Skeletal muscle satellite cell (primary cell): Measurements from ENCODE around the gene GNAT1.

ENCODE experiments used
- H3K27me3 ChIP-seq: 2 replicates; pipeline ENCODE4 v1.7.0; 2013; ENCODE audit warnings: low read length; ENCODE audit not compliant: control insufficient read depth, insufficient read depth
- H3K36me3 ChIP-seq: 2 replicates; pipeline ENCODE4 v1.7.0; 2013; ENCODE audit warnings: mild to moderate bottlenecking, control low read depth, low read length; ENCODE audit not compliant: insufficient read depth
- H3K4me1 ChIP-seq: 2 replicates; pipeline ENCODE4 v1.7.0; 2013; ENCODE audit warnings: low read length; ENCODE audit not compliant: control insufficient read depth, insufficient read depth
- H3K4me2 ChIP-seq: 2 replicates; pipeline ENCODE4 v1.7.0; 2013; ENCODE audit warnings: mild to moderate bottlenecking, low read length
- H3K4me3 ChIP-seq: 2 replicates; pipeline ENCODE4 v1.7.0; 2013; ENCODE audit warnings: low read length
- H3K9ac ChIP-seq: 2 replicates; pipeline ENCODE4 v1.7.0; 2013; ENCODE audit warnings: mild to moderate bottlenecking, low read depth, low read length, moderate library complexity
- H3K9me3 ChIP-seq: replicated peaks from 2 replicates; pipeline ENCODE4 v1.7.0; 2013; ENCODE audit warnings: mild to moderate bottlenecking, control low read depth, low read length

The GNAT1 gene

DNA sequence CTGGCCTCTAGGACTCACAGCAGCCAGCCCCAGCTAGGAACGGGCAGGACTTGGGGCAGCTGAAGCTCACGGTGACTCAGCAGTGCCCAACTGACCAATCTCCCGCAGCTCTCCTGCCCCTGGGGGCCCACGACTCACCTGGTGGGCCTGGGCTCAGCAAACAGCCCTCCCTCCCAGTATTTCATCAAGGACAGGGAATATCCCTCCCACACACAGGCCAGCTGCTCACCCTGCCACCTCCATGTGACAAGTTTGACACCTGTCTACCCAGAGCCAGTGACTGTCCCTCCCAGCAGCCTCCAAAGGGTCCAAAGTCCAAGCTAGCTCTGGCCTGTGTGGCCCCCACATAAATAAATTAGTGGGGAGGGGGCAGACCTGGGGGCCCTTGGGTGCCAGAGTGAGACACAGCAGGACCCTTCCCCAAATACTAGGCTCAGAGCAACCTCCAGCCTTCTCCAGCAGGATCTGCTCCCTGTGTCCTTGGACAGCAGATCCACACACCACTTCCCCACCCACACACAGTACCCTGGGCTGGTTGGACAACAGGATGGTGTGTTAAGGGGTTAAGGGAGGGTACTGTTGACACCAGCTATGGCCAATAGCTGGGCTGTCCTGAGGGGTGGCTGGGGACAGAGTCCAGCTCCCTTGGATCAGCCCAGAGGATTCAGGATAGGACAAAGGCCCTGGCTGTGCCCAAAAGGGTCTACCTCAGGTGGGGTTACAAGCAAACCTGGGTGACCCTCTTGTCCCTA is 4.3 kb downstream of the GNAT1 start:
- Histone ChIP-seq H3K4me2 (no peak overlapping the region), H3K4me3 (no peak overlapping the region), H3K9ac (no peak overlapping the region), H3K9me3 (no peaks in the 10 kb centered on the region), H3K27me3 (peaks cover 41% of the 10 kb centered on the region), H3K36me3 (no peaks in the 10 kb centered on the region), H3K4me1 (peaks cover 9% of the 10 kb centered on the region)

DNA sequence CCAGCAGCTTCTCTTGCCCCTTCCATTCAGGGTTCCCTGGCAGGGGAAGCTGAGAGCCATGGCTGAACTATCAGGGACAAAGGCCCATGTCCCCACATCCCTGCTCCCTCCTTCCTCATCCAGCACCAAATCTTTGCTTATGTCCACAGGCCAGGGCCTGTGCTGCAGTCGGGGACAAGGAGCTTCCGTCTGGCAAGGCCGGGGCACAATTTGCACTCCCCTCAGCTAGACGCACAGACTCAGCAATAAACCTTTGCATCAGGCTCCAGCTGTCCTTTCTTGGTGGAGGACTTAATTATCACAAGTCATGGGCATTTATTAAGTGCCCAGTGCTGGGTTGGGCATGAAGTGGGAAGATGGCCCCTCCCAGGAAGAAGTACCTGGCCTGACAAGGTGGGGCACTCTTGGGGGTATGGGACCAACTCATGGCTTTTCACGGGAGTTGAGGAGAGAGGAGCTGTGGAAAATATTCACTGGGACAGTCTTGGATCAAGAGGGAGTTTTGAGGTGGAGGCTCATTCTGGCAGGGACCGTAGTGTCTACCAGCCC is 4.9 kb downstream of the GNAT1 start:
- Histone ChIP-seq H3K9me3 (no peaks in the 10 kb centered on the region), H3K4me2 (no peak overlapping the region), H3K4me3 (no peak overlapping the region), H3K27me3 (peaks cover 47% of the 10 kb centered on the region), H3K36me3 (no peaks in the 10 kb centered on the region), H3K4me1 (peaks cover 9% of the 10 kb centered on the region), H3K9ac (no peak overlapping the region)

DNA sequence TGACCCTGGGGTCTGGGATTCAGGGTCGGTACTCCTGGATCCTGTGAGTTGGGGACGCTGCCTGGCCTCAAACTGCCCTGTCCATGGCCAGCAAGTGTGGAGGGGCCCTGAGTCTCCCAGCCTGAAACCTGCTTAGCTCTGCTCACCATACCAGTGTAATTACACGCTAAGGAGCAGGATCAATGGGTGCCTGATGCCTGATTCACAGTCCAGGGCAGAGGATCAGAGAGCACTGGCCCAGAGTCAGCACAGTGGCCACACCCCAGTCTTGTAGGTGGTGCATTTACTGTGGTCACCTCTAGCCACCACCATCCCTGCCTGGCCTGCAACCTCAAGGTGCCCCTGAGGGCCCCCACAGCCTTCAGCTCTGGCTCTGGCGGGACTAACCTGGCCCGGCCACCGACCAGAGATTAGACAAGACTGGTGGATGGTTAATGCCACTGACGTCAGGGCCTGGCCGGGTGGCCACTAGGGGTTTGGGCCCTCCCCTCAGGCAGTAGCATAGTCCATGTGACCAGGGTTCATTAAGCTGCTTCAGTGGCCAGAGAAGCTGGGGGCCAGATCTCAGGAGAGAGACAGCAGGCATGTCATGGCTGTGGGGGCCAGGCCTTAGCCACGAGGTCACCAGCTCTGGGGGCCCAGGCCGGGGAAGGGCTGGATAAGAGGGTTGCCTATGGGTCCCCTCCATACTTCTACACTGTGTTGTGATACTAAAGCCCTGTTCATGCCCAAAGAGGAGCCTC is 10.3 kb downstream of the GNAT1 start:
- H3K27me3 ChIP-seq = peaks cover 68% of the 10 kb centered on the region
- H3K4me1 ChIP-seq = peaks cover 8% of the 10 kb centered on the region

DNA sequence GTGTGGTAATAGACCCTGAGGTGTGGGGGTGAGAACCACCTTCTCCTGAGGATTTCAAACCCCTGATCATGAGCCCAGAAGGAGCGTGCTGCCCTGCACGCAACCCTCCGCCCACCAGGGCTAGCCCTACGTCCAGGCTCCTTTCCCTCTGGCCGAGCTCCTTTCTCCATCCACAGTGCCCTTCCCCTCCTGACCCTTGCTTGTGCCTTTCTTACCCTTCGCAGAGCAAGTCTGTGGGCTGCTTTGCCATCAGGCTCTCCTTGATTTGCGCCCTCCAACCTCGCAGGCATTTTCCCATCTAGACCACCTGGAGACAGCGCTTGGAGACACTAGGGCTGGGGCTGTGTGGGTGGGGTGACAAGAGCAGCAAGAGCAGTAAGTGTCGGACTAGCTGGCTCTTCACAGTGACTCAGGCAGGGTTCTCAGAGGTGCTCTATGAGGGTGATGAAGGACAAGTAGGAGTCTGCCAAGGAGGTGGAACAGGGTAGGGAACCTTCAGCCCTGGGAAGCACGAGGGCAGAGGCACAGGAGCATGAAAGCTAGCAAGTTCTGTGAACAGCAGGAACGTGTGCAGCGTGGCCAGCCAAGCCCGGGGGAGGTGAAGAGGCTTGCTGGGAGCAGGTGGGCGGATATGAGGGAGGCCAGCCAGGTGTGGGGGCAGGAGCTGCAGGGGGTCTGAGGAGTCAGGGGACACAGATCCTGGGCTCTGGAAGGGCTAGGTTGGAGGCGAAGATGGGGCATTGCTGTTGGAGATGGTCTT is 11.1 kb downstream of the GNAT1 start:
- H3K4me2 ChIP-seq = no peak overlapping the region
- peaks cover 64% of the 10 kb centered on the region for H3K27me3 ChIP-seq
- H3K9ac ChIP-seq = no peak overlapping the region
- no peak overlapping the region for H3K4me3 ChIP-seq
- H3K9me3 ChIP-seq = no peaks in the 10 kb centered on the region
- no peaks in the 10 kb centered on the region for H3K36me3 ChIP-seq
- H3K4me1 ChIP-seq = peaks cover 8% of the 10 kb centered on the region

More for the DNA sequence above, 10.3 kb downstream of the GNAT1 start:
- no peak overlapping the region for H3K9ac ChIP-seq
- H3K9me3 ChIP-seq = no peaks in the 10 kb centered on the region
- H3K4me2 ChIP-seq = no peak overlapping the region
- H3K4me3 ChIP-seq = no peak overlapping the region
- H3K36me3 ChIP-seq = no peaks in the 10 kb centered on the region

DNA sequence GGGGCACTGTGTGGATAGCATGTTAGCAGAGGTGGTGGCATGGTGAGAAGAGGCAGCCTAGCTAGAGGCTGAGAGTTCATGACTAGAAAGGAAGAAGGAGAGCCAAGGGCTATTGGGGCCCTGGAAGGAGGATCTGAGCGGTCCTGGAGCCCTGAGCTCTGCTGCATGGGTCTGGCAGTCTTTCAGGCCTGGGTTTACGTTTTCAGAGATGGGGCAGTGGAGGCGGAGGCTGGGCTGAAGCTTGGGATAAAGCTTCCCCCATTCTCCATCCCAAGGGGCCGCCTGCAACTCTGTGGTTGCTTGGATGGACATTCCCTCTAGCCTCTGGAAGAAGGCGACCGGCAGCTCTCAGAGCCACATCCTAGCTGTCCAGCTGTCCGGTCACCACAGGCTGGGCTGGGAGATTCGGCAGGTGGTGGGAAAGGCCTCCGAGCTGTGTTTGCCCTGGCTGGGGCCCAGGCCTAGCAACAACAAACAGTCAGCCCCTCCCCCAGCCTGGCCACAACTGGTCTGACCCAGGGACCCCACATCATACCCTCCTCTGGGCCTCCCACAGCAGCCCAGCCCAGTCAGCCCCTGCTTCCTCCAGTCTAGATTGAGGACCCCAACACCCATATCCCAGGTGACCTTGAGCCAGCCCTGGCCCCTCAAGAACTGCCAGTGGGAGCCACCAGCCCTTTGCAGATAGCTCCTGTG is 11.9 kb downstream of the GNAT1 start:
- Histone ChIP-seq H3K4me1 (peaks cover 8% of the 10 kb centered on the region), H3K36me3 (no peaks in the 10 kb centered on the region), H3K27me3 (peaks cover 64% of the 10 kb centered on the region), H3K9me3 (no peaks in the 10 kb centered on the region), H3K9ac (no peak overlapping the region), H3K4me2 (no peak overlapping the region), H3K4me3 (no peak overlapping the region)

DNA sequence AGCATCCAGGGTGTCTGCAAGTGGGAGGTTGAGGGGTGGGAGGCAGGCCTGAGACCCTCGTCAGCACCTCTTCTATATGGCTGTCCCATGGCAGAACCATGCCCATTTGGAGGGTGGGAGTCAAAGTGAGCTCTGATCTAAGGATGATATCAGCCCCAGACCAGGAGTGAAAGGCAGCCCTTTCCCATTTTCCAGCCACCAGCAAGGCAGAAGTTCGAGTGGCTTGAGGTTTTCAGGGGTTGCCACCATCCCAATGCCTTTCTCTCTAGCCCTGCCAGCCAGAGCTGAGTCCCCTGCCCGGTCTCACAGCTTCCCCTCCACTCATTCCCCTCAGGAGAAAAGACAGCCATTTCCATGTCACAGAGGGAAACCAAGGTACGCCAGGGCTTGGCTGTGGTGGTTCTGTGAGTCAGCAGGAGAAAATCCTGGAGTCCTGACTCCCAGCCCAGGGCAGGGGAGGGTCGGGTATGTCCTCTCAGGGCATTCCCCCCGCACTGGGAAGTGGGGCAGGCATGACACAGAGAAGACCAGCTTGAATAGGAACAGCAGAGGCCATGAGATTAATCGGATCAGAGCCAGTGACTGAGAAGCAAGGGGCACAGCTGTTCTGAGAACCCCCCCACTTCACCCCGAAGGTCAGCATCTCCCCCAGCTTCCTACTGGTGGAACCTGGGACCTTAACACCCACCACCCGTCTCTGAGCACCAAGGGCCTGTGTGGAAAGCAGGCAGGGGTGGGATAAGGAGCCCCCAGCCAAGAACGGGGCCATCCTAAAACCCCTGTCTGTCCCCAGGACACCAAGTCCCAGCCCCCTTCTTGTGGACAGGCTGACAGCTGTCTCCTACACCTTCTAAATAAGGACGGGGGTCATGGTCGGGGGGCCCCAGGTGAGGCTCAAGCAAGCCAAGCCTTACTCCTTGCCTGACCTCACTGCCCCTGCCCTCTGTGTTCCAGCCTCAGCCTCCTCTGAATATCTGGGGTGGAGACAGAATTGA is 12.7 kb downstream of the GNAT1 start:
- H3K9ac ChIP-seq = no peak overlapping the region
- H3K4me2 ChIP-seq = no peak overlapping the region
- no peaks in the 10 kb centered on the region for H3K9me3 ChIP-seq
- peaks cover 8% of the 10 kb centered on the region for H3K4me1 ChIP-seq
- H3K27me3 ChIP-seq = peaks cover 69% of the 10 kb centered on the region
- no peaks in the 10 kb centered on the region for H3K36me3 ChIP-seq
- H3K4me3 ChIP-seq = no peak overlapping the region

DNA sequence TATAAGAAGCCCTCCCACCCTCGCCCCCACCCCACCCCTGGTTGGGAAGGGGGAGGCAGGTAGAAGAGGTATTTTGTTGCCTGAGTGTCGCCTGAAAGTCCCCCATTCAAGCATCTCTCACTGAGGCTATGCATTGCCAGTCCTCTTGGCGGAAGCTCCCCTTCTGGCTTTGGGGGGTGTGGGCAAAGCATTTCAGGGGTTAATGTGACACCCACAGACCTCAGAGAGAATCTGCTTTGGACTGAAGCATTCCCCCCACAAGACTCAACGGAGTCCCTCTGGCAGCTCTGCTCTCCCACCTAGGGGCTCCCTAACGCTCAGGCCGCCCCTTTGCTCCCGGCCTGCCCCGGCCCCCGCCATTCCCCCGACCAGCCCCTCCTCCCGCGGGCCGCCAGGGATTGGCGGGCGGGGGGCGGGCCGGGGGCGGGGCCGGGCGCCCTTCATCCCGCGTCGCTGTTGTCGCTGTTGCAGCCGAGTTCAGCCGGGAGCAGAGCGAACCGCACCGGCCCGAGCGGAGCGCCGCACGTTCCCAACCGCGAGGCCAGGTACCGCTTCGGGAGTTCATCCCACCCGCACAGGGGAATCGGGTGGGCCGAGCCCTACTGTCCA is 13.5 kb downstream of the GNAT1 start, which contains the start of gene SLC38A3:
SLC38A3 (plus strand) TSS at position 468 of the 609 bp plus-strand sequence. CDS start 8,929 bp downstream, outside the sequence.
- H3K4me1 ChIP-seq = peaks cover 8% of the 10 kb centered on the region
- H3K4me3 ChIP-seq = peak within 1 kb of the TSS; percentile 34
- no peak within 1 kb of the TSS for H3K9ac ChIP-seq
- peaks cover 69% of the 10 kb centered on the region for H3K27me3 ChIP-seq
- no peaks in the 10 kb centered on the region for H3K9me3 ChIP-seq
- H3K4me2 ChIP-seq = peak within 1 kb of the TSS; percentile 71
- H3K36me3 ChIP-seq = no peaks in the 10 kb centered on the region

DNA sequence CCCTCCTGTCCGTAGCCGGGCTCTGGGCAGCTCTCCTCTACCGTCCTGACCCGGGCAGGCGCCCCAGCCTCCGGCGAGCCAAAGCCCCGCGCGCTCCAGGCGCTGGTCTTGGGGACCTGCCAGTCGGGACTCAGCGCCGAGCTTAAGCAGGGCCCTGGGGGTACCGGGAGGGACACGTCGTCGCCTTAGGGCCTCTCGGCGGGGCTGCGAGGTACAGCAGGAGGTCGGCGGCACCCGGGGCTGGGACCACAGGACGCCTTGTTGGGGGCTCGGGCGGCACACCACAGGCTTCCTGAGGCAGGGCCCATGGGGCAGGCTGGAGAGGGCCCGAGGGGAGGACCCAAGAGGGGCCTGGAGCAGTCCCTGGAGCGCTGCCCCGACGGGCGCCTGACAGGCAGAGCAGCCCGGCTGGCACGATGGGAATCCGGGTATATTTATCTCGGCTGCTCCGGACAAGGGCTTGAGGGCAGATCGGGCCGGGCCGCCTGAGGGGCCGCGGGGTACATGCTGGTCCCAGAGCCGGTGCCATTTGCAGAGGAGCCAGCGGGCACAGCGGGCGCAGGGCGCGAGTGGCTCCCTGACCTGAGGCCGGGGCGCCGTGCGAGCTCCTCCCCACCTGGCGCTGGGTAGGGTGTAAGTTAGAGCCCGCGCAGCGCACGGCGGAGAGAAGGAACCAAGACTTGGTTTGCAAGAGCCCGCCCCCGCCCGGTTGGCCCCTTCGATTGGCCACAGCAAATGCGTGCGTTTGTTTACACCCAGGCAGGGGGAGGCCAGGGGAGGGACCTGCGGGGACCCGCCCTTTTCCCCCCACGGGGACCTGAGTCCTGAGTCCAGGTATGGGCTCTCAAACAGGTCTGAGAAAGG is 14.2 kb downstream of the GNAT1 start:
- Histone ChIP-seq H3K9me3 (no peaks in the 10 kb centered on the region), H3K4me3 (peak overlapping the region; percentile 34), H3K27me3 (peaks cover 68% of the 10 kb centered on the region), H3K4me2 (peak overlapping the region; percentile 71), H3K36me3 (no peaks in the 10 kb centered on the region), H3K9ac (no peak overlapping the region), H3K4me1 (peaks cover 8% of the 10 kb centered on the region)

DNA sequence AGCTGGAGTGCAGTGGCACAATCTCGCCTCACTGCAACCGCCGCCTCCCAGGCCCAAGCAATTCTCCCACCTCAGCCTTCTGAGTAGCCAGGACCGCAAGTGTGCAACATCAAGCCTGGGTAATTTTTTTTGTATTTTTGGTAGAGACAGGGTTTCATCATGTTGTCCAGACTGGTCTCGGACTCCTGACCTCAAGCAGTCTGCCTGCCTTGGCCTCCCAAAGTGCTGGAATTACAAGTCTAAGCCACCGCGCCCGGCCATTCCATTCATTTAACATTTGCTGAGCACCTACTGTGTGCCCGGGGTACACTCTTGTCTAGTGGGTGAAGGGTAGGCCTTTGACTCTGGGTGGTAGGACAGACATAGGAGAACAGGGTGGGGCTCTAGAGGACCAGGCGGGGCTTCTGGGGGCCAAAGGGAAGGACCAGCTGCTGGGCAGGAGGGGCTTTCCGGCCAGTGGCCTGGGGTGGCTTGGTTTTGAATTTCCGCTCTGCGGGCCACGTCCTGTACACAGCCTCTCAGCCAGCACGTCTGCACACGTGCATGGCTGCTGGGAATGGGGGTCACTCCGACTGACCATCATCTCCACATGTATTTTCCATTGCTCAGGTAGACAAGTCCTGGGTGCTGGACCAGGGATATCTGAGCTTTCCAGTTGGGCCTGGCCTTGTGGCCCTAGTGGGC is 16.1 kb downstream of the GNAT1 start:
- no peak overlapping the region for H3K4me3 ChIP-seq
- peaks cover 11% of the 10 kb centered on the region for H3K4me1 ChIP-seq
- H3K36me3 ChIP-seq = no peaks in the 10 kb centered on the region
- H3K9ac ChIP-seq = no peak overlapping the region
- no peak overlapping the region for H3K4me2 ChIP-seq
- H3K9me3 ChIP-seq = no peaks in the 10 kb centered on the region
- H3K27me3 ChIP-seq = peaks cover 50% of the 10 kb centered on the region
